IMR-90 (cell line): Measurements from ENCODE around the gene PCDHA1. TPM values are rescaled to one million over a fixed set of nuclear protein-coding genes. Genes with fewer than 3 reads are reported as not detected.

ENCODE experiments used
- ATAC-seq: fragments of 200-7000 bp; cut with Tn5 transposase; 2 replicates; pipeline ENCODE4 v1.9.1; 2020; ENCODE audit warnings: low read depth, mild to moderate bottlenecking, moderate library complexity
- BruUV-seq: library from RNA; stranded (reverse); fragments of 400-500 nt; replicated peaks from 2 replicates; lab custom pipeline; 2021; lab: Mats Ljungman, UMichigan
- CTCF ChIA-PET: fragments of 300-600 bp; formaldehyde crosslinking; extraction: SDS; loops from one replicate; lab custom pipeline; 2021; ENCODE audit warnings: antibody characterized with exemption; lab: Yijun Ruan, JAX
- POLR2A ChIA-PET: fragments of 300-600 bp; sonication (Branson Sonifier 250); formaldehyde crosslinking; loops from one replicate; lab custom pipeline; 2022; ENCODE audit warnings: antibody characterized with exemption; ENCODE audit not compliant: unreplicated experiment; lab: Charles Lee
- DNase-seq: peaks from one replicate; pipeline ENCODE4 v3.0.0; 2013
- H2AFZ ChIP-seq: replicated peaks from 2 replicates; pipeline ENCODE3; 2013; ENCODE audit warnings: low read length, mild to moderate bottlenecking; ENCODE audit not compliant: poor library complexity
- H2AK5ac ChIP-seq: 2 replicates; pipeline ENCODE4 v1.6.1; 2013; ENCODE audit warnings: low read depth, low read length, inconsistent platforms
- H2AK9ac ChIP-seq: replicated peaks from 2 replicates; pipeline ENCODE3; 2013; ENCODE audit warnings: mild to moderate bottlenecking, low read depth, low read length, moderate library complexity; ENCODE audit not compliant: poor library complexity
- H2BK120ac ChIP-seq: 2 replicates; pipeline ENCODE4 v1.6.1; 2013; ENCODE audit warnings: low read depth, low read length, inconsistent platforms
- H2BK15ac ChIP-seq: 3 replicates; pipeline ENCODE4 v1.6.1; 2013; ENCODE audit warnings: low read depth, low read length, inconsistent platforms
- H2BK20ac ChIP-seq: 2 replicates; pipeline ENCODE4 v1.6.1; 2013; ENCODE audit warnings: low read depth, mild to moderate bottlenecking, inconsistent platforms, low read length, moderate library complexity
- H2BK5ac ChIP-seq: 2 replicates; pipeline ENCODE4 v1.6.1; 2013; ENCODE audit warnings: mild to moderate bottlenecking, low read depth, low read length, inconsistent platforms; ENCODE audit not compliant: poor library complexity, severe bottlenecking
- H3K14ac ChIP-seq: replicated peaks from 2 replicates; pipeline ENCODE4 v1.6.1; 2013; ENCODE audit warnings: low read depth, low read length, inconsistent platforms
- H3K18ac ChIP-seq: 2 replicates; pipeline ENCODE4 v1.6.1; 2013; ENCODE audit warnings: low read depth, low read length, control low read depth
- H3K23ac ChIP-seq: 2 replicates; pipeline ENCODE4 v1.6.1; 2013; ENCODE audit warnings: low read depth, low read length, inconsistent platforms
- H3K27ac ChIP-seq: 2 replicates; pipeline ENCODE4 v1.5.1; 2013; ENCODE audit warnings: mild to moderate bottlenecking, control low read depth, low read length; ENCODE audit not compliant: insufficient read depth
- H3K27me3 ChIP-seq: 2 replicates; pipeline ENCODE4 v1.6.1; 2013; ENCODE audit warnings: low read length; ENCODE audit not compliant: control insufficient read depth, insufficient read depth
- H3K36me3 ChIP-seq: 2 replicates; pipeline ENCODE4 v1.6.1; 2013; ENCODE audit warnings: low read length, mixed read lengths; ENCODE audit not compliant: control insufficient read depth, insufficient read depth
- H3K4ac ChIP-seq: 2 replicates; pipeline ENCODE4 v1.6.1; 2013; ENCODE audit warnings: low read depth, low read length, inconsistent platforms
- H3K4me1 ChIP-seq: 2 replicates; pipeline ENCODE4 v1.6.1; 2013; ENCODE audit warnings: low read length, mixed read lengths; ENCODE audit not compliant: control insufficient read depth, insufficient read depth
- H3K4me2 ChIP-seq: 2 replicates; pipeline ENCODE4 v1.6.1; 2013; ENCODE audit warnings: low read depth, mild to moderate bottlenecking, control low read depth, low read length, moderate library complexity
- H3K4me3 ChIP-seq: 2 replicates; pipeline ENCODE4 v1.5.1; 2013; ENCODE audit warnings: low read depth, mild to moderate bottlenecking, control low read depth, low read length, moderate library complexity; ENCODE audit not compliant: insufficient read depth
- H3K56ac ChIP-seq: 2 replicates; pipeline ENCODE4 v1.6.1; 2013; ENCODE audit warnings: low read length, inconsistent platforms; ENCODE audit not compliant: insufficient read depth; ENCODE audit errors: extremely low read depth
- H3K79me1 ChIP-seq, 2 experiments: 2 replicates each; pipeline ENCODE4 v1.6.1; 2013; ENCODE audit warnings: low read length in 2 of 2, inconsistent platforms in 1 of 2, low read depth in 1 of 2
- H3K9ac ChIP-seq: 2 replicates; pipeline ENCODE4 v1.6.1; 2013; ENCODE audit warnings: low read depth, low read length, control low read depth
- H3K9me1 ChIP-seq: 2 replicates; pipeline ENCODE4 v1.6.1; 2013; ENCODE audit warnings: low read length, inconsistent platforms; ENCODE audit not compliant: insufficient read depth
- H3K9me3 ChIP-seq: 2 replicates; pipeline ENCODE4 v1.6.1; 2013; ENCODE audit warnings: low read length; ENCODE audit not compliant: control insufficient read depth, insufficient read depth
- H4K20me1 ChIP-seq: 2 replicates; pipeline ENCODE4 v1.6.1; 2013; ENCODE audit warnings: low read length, inconsistent platforms; ENCODE audit not compliant: insufficient read depth
- H4K5ac ChIP-seq: 2 replicates; pipeline ENCODE4 v1.6.1; 2013; ENCODE audit warnings: mild to moderate bottlenecking, low read depth, low read length, control low read depth
- H4K8ac ChIP-seq, 2 experiments: 2 replicates each; pipeline ENCODE4 v1.6.1; 2013; ENCODE audit warnings: low read depth in 2 of 2, low read length in 2 of 2, control low read depth in 1 of 2, inconsistent platforms in 1 of 2
- H4K91ac ChIP-seq: 2 replicates; pipeline ENCODE4 v1.6.1; 2013; ENCODE audit warnings: low read depth, low read length, inconsistent platforms; ENCODE audit not compliant: insufficient read depth
- CEBPB ChIP-seq: IDR thresholded peaks from 2 replicates; pipeline ENCODE4 v1.6.1; 2012; ENCODE audit warnings: low read depth, low read length, improper control_type of control experiment
- CHD1 ChIP-seq: IDR thresholded peaks from 2 replicates; pipeline ENCODE4 v1.6.1; 2012; ENCODE audit warnings: low read depth, low read length, improper control_type of control experiment
- CTCF ChIP-seq: conservative IDR thresholded peaks from 2 replicates; pipeline ENCODE4 v1.5.1; 2012; ENCODE audit warnings: mild to moderate bottlenecking, low read depth, low read length, improper control_type of control experiment
- MAFK ChIP-seq: IDR thresholded peaks from 2 replicates; pipeline ENCODE4 v1.6.1; 2012; ENCODE audit warnings: low read depth, low read length, improper control_type of control experiment
- POLR2A ChIP-seq: IDR thresholded peaks from 2 replicates; pipeline ENCODE4 v1.6.1; 2012; ENCODE audit warnings: mild to moderate bottlenecking, low read depth, low read length
- WGBS, 2 experiments: methylation state at CpG; one replicate each; pipeline versions ENCODE4 v1.1.5 to v1.1.7; 2013; ENCODE audit warnings: missing lambda C conversion rate in 2 of 2; ENCODE audit not compliant: insufficient read length in 1 of 2; ENCODE audit errors: extremely low coverage in 2 of 2; 5-methylcytosine and 5-hydroxymethylcytosine counted together
- dilution Hi-C: fragments of 300-500 bp; cut with HindIII; formaldehyde crosslinking; loops from one replicate; pipeline ENCODE4 v1.14.3; 2018; ENCODE audit warnings: low sequenced_read_pairs; ENCODE audit not compliant: unreplicated experiment
- in situ Hi-C: fragments of 300-500 bp; cut with MboI; formaldehyde crosslinking; loops from 3 replicates; pipeline ENCODE4 v1.14.3; 2019; ENCODE audit warnings: low sequenced_read_pairs, inconsistent platforms, mixed read lengths
- intact Hi-C: fragments of 100-400 bp; cut with micrococcal nuclease; formaldehyde crosslinking; loops from 2 replicates; pipeline ENCODE4 v1.10.0; 2022
- polyA plus RNA-seq, 3 experiments: library from polyadenylated mRNA; depleted of rRNA; stranded (reverse); fragments of >200 nt; gene quantifications; 2 replicates each; pipeline ENCODE4 v1.2.3, GENCODE V29; 2012; ENCODE audit warnings: low replicate concordance in 1 of 3
- total RNA-seq: library from RNA; depleted of rRNA; stranded (reverse); fragments of >200 nt; gene quantifications from 2 replicates; pipeline ENCODE4 v1.2.3, GENCODE V29; 2012

Gene PCDHA1
- total and polyA plus RNA-seq, 2 of the 4 experiments (the other 2 are of a cell fraction): under 0.01 to 0.05 TPM

- H3K9me3 ChIP-seq: peaks cover 18% of the 10 kb centered on the region
- no peaks in the 10 kb centered on the region for H3K27me3 ChIP-seq
- no peak overlapping the region for H2BK15ac ChIP-seq
- no peaks in the 10 kb centered on the region for H3K9me1 ChIP-seq
- no TSS peak for BruUV-seq
- no peak overlapping the region for H3K23ac ChIP-seq
- no peak overlapping the region for H3K56ac ChIP-seq
- no peak overlapping the region for H3K18ac ChIP-seq
- no peak overlapping the region for H3K4me2 ChIP-seq
- WGBS, 2 experiments: no CpG with 5 or more reads among the region's 9 CpGs
- H4K8ac ChIP-seq: no peak overlapping the region
- no peak overlapping the region for H3K4ac ChIP-seq
- H2BK120ac ChIP-seq: no peak overlapping the region
- no peak overlapping the region for H3K27ac ChIP-seq
- dilution Hi-C loops: no loop called here
- in situ Hi-C loops: no loop called here
- no peak overlapping the region for H4K5ac ChIP-seq
- CTCF ChIA-PET: no interaction called here
- no peak overlapping the region for H2BK20ac ChIP-seq
- no peak overlapping the region for H4K91ac ChIP-seq
- H2AFZ ChIP-seq: no peak overlapping the region
- no peak overlapping the region for H3K14ac ChIP-seq
- no peak overlapping the region for H3K9ac ChIP-seq
- no peaks in the 10 kb centered on the region for H3K4me1 ChIP-seq
- TF ChIP-seq POLR2A (no peak), CTCF (no peak), MAFK (no peak), CEBPB (no peak), CHD1 (no peak)
- no peaks in the 10 kb centered on the region for H3K79me1 ChIP-seq
- H3K36me3 ChIP-seq: no peaks in the 10 kb centered on the region
- H2AK9ac ChIP-seq: no peak overlapping the region
- no peaks in the 10 kb centered on the region for H4K20me1 ChIP-seq
- no peak for ATAC-seq
- no peak for DNase-seq
- H2BK5ac ChIP-seq: no peak overlapping the region
- H3K4me3 ChIP-seq: no peak overlapping the region
- intact Hi-C loops: no loop called here
- no peak overlapping the region for H2AK5ac ChIP-seq
- POLR2A ChIA-PET: no interaction called here
Observed at GRCh38 chr5:141001446-141001843, 215.5 kb downstream of the PCDHA1 start.
